HUES6 (cell line): ENCODE data around the gene EXOG.
"Not testable (repeated sequence)": the region's sequence is repeated elsewhere in the genome, so short reads cannot be mapped to it uniquely, and the experiment has no call there.

Experiments
- H3K27ac ChIP-seq: 2 replicates; pipeline ENCODE4 v1.7.0; 2013; ENCODE audit warnings: low read depth, mild to moderate bottlenecking, low read length, inconsistent platforms
- H3K27me3 ChIP-seq: 2 replicates; pipeline ENCODE4 v1.6.1; 2013; ENCODE audit warnings: low read length; ENCODE audit not compliant: control insufficient read depth, insufficient read depth
- H3K36me3 ChIP-seq: 2 replicates; pipeline ENCODE4 v1.6.1; 2013; ENCODE audit warnings: low read length; ENCODE audit not compliant: control insufficient read depth, insufficient read depth
- H3K4me1 ChIP-seq: 2 replicates; pipeline ENCODE4 v1.6.1; 2013; ENCODE audit warnings: low read length; ENCODE audit not compliant: control insufficient read depth, insufficient read depth
- H3K4me3 ChIP-seq: 2 replicates; pipeline ENCODE4 v1.5.1; 2013; ENCODE audit warnings: low read depth, low read length
- H3K9ac ChIP-seq: one replicate; pipeline ENCODE4 v1.6.1; 2013; ENCODE audit warnings: mild to moderate bottlenecking, low read length
- H3K9me3 ChIP-seq: 2 replicates; pipeline ENCODE4 v1.6.1; 2013; ENCODE audit warnings: low read depth, low read length; ENCODE audit not compliant: control insufficient read depth, insufficient read depth

The EXOG gene

DNA sequence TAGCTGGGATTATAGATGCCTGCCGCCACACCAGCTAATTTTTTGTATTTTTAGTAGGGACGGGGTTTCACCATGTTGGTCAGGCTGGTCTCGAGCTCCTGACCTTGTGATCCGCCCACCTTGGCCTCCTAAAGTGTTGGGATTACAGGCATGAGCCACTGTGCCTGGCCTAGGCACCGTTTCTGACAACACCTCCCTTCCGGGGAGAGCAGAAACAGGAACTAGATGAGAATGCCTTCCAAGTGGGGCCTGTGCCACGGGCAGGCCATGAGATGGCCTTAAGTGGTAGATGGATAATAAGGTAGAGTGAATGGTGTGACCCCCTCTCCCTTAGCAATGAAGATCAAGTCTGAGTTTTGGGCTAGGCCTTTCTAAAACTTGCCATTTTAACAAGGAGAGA lies 70.7 kb downstream of the EXOG start:
- H3K9ac ChIP-seq, H3K27me3 ChIP-seq, H3K9me3 ChIP-seq, H3K36me3 ChIP-seq, H3K27ac ChIP-seq, H3K4me1 ChIP-seq, H3K4me3 ChIP-seq: not testable (repeated sequence)

DNA sequence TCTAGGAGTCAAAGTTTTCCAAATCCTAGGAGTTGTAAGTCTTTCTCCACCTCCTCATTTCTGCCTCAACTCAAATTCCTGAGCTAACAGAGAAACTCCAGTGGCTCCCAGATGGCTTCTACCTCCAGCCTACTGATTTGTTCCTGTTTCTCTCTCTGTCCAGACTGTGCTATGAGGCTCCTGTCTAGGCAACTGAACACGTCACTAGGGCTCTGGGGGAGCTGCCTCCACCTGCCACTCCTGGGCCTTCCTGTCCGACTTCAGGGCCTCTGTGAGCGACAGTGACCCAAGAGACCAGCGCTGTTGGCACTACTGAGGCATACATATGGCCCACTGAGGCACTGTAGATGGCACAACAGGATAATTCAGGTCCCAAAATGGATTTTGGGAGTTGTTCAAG lies 71.4 kb downstream of the EXOG start:
- Histone ChIP-seq H3K27ac (no peak overlapping the region), H3K9ac (no peak overlapping the region), H3K36me3 (no peaks in the 10 kb centered on the region), H3K4me1 (no peaks in the 10 kb centered on the region), H3K4me3 (no peak overlapping the region), H3K27me3 (no peaks in the 10 kb centered on the region), H3K9me3 (no peaks in the 10 kb centered on the region)

DNA sequence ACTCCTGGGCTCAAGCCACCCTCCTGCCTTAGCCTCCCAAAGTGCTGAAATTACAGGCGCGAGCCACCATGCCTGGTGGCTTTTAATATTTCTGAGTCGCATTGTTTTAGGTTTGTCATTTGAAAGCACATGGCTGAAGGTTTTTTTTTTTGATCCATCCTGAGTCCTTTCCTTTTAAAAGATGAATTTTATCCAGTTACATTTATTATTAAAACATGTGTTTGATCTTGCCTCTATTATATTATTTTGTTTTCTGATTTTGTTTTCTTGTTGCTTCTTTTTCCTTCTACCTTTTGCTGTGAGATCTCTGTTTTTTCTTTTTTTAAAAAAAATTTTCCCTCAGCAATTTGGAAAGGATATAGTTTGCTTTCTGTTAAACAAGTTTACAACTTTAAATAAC lies 77.0 kb downstream of the EXOG start:
- no peaks in the 10 kb centered on the region for H3K4me1 ChIP-seq
- no peak overlapping the region for H3K27ac ChIP-seq
- H3K36me3 ChIP-seq: no peaks in the 10 kb centered on the region
- no peaks in the 10 kb centered on the region for H3K9me3 ChIP-seq
- no peak overlapping the region for H3K9ac ChIP-seq
- H3K4me3 ChIP-seq: no peak overlapping the region
- H3K27me3 ChIP-seq: no peaks in the 10 kb centered on the region

DNA sequence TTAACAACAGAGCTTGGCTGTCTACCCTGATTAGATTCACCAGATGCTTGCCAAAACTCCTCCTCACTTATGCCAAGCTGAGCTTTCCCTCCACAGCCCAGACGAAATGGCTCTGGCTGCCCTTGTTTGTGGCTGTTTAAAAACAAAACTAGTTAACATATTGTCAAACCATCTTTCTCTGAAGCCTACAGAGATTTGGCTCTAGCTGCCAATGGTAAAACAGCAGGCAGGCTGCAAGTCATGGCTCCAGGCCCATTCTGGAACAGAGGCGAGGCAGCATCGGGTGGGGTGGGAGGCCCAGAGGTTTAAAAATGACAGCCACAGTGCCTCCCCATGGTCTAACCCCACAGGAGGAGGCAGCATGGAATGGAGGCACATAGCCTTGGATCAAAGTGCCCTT lies 77.4 kb downstream of the EXOG start:
- Histone ChIP-seq H3K9ac (no peak overlapping the region), H3K4me3 (no peak overlapping the region), H3K9me3 (no peaks in the 10 kb centered on the region)

DNA sequence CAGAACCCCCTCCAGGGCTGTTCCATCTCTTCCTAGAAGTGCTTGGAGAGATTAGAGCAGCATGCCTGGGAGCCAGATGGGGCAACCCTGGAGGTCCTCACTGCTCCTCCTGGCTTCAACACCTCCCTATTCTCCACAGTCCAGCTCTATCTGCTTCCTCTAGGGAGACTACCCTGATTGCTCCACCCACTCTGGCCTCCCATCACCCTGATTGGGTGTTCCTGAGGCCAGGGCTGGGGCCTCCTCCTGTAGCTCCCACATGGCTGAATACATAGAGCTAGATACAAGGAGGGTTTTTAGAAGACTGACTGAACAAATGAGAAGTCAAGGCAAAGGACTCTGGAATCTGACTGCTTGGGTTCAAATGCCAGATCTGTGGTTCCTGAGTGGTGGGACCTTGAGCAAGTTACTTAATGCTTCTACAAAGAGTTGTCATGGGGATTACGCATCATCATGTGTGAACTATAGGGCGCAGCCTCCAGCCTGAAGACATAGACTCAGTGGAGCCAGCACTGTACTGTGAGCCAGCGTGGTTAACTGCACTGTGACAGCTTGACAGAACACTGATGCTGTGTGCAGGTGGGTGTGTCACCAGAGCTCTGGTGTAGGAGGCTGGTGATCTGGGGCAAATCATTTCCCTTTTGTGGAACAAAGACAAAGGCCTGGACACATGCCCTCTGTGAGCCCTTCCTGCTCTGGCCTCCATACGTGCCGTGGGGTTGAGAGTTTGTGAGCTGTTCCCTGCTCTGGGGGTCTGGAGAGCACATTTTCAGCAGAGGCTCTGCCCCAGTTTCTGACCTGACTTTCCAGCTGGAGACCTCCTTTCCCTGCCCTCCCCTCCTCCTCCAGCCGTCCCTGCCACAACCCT lies 78.5 kb downstream of the EXOG start:
- peaks cover 7% of the 10 kb centered on the region; the same call in 1 of the 2 replicates for H3K4me1 ChIP-seq
- no peaks in the 10 kb centered on the region for H3K9me3 ChIP-seq
- H3K36me3 ChIP-seq: no peaks in the 10 kb centered on the region
- no peak overlapping the region for H3K27ac ChIP-seq
- H3K27me3 ChIP-seq: no peaks in the 10 kb centered on the region
- no peak overlapping the region for H3K4me3 ChIP-seq
- H3K9ac ChIP-seq: no peak overlapping the region

More for the DNA sequence above, 77.4 kb downstream of the EXOG start:
- H3K27me3 ChIP-seq: no peaks in the 10 kb centered on the region
- H3K36me3 ChIP-seq: no peaks in the 10 kb centered on the region
- no peak overlapping the region for H3K27ac ChIP-seq
- H3K4me1 ChIP-seq: no peaks in the 10 kb centered on the region

DNA sequence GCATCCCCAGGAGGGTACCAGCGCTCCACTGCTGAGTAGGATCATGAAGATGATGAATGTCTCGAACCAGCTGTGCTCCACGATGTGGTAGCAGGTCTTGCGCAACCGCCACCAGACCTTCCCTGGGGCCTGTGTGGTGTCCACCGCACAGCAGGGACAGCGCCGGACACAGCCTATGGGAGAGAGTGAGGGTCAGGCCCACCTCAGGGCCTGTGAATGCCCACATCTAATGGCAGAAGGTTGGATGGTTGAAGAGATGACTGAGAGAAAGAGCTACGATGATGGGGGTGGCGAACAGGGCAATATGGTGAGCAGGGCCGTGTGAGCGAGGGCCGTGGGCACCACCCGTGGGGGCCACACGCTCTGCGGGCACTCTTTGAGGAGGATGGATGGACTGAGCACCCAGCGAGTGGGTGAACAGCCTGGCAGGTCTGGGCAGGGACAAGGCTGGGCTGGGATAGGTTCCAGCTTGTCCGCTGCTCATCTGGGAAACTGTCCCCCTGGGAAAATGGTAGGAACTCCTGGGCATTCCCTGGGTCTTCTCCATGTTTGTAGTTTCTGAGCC lies 79.2 kb downstream of the EXOG start:
- Histone ChIP-seq H3K9ac (no peak overlapping the region), H3K9me3 (no peaks in the 10 kb centered on the region), H3K36me3 (no peaks in the 10 kb centered on the region), H3K27me3 (no peaks in the 10 kb centered on the region), H3K27ac (no peak overlapping the region), H3K4me3 (no peak overlapping the region), H3K4me1 (peaks cover 10% of the 10 kb centered on the region; the same call in 1 of the 2 replicates)
